ENCODE results near the gene YEATS4. TPM values are rescaled to one million over a fixed set of nuclear protein-coding genes. Genes with fewer than 3 reads are reported as not detected.

Gene YEATS4
- total RNA-seq, 4 donors from 2014 or later: 8.0 to 58.2 (median 14.1) TPM

- H3K4me3 ChIP-seq: no peak overlapping the region
- H3K9me3 ChIP-seq: no peaks in the 10 kb centered on the region
- no peaks in the 10 kb centered on the region for H3K36me3 ChIP-seq
- H3K27ac ChIP-seq: no peak overlapping the region
- no peak for DNase-seq
- H3K27me3 ChIP-seq: no peaks in the 10 kb centered on the region
- H3K4me1 ChIP-seq: no peaks in the 10 kb centered on the region
- TF ChIP-seq CTCF (IDR thresholded peaks at IDR 0.05): no peak
- no peak for TF ChIP-seq POLR2A (IDR thresholded peaks at IDR 0.05)
- intact Hi-C loops (cut with DNase I; ENCODE audit: low total_unique reads): no loop called here
These were observed 32.8 kb downstream of the YEATS4 start for GRCh38 chr12:69392179-69392928.

DNA sequence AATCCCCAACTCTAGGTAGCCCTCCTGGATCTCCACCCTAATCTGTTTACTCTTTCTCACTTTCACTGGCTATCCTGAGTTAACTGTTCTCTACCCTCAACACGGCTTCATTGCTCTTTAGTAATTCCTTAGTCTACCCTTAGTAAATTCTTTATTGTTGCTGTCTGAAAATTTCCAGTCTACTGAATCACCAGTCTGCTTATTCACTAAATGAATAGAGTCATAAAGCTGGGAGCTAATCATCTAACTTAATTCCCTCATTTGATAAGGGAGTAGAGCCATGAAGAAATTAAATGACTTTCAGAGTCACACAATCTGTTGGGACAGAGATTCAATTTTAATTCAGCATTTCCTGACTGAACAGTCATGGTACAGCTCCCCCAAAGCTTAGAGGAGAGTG, 36.5 kb downstream of the YEATS4 start:
- Histone ChIP-seq H3K27ac (no peak overlapping the region), H3K36me3 (no peaks in the 10 kb centered on the region), H3K27me3 (no peaks in the 10 kb centered on the region), H3K4me3 (no peak overlapping the region), H3K9me3 (no peaks in the 10 kb centered on the region), H3K4me1 (no peaks in the 10 kb centered on the region)
- no peak for DNase-seq
- intact Hi-C loops (cut with DNase I; ENCODE audit: low total_unique reads): no loop called here
- no peak for TF ChIP-seq POLR2A (IDR thresholded peaks at IDR 0.05)
- TF ChIP-seq CTCF (IDR thresholded peaks at IDR 0.05): no peak

DNA sequence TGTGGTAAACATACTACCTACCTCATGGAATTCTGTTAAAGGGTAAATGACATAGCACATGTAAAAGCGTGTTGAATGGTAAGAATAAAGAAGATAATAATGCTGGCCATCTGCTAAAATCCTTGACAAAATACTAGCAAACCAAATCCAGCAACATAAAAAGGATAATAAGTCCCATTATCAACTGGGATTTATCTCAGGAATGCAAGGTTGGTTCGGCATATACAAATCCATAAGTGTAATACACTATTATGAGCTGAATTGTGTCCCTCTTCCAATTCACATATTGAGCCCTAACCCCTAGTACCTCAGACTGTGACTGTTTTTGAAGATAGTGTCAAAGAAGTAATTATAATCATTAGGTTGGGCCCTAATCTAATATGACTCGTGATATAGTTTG, 37.4 kb downstream of the YEATS4 start:
- Histone ChIP-seq H3K36me3 (no peaks in the 10 kb centered on the region), H3K27me3 (no peaks in the 10 kb centered on the region), H3K9me3 (no peaks in the 10 kb centered on the region), H3K27ac (no peak overlapping the region), H3K4me3 (no peak overlapping the region), H3K4me1 (no peaks in the 10 kb centered on the region)
- intact Hi-C loops (cut with DNase I; ENCODE audit: low total_unique reads): no loop called here
- DNase-seq: no peak
- TF ChIP-seq POLR2A (IDR thresholded peaks at IDR 0.05) (no peak), CTCF (IDR thresholded peaks at IDR 0.05) (no peak)

- no peaks in the 10 kb centered on the region for H3K36me3 ChIP-seq
- DNase-seq: no peak
- TF ChIP-seq CTCF (IDR thresholded peaks at IDR 0.05): no peak
- TF ChIP-seq POLR2A (IDR thresholded peaks at IDR 0.05): no peak
- H3K4me3 ChIP-seq: no peak overlapping the region
- H3K9me3 ChIP-seq: no peaks in the 10 kb centered on the region
- intact Hi-C loops (cut with DNase I; ENCODE audit: low total_unique reads): no loop called here
- H3K27ac ChIP-seq: no peak overlapping the region
- H3K4me1 ChIP-seq: no peaks in the 10 kb centered on the region
- no peaks in the 10 kb centered on the region for H3K27me3 ChIP-seq
These were observed 38.4 kb downstream of the YEATS4 start for GRCh38 chr12:69397978-69398377.

DNA sequence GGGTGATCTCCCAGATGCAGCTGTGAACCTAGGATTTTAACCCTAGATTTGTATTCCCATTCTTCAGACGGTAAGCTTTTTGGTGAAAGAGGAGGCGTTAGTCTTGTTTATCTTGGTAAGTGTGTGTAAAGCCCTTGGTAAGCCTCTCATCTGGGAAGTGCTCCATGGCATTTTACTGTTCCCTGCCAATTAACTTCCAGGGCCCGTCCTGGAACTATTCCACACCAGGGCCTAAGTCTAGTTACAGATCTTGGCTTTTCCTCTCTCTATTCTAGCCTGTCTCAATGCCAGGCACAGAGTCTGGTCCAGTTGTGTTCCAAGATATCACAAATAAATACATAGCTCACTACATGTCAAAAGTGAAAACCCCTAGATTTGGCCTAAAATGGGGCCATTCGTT, 42.4 kb downstream of the YEATS4 start:
- Histone ChIP-seq H3K4me1 (no peaks in the 10 kb centered on the region), H3K27me3 (no peaks in the 10 kb centered on the region), H3K9me3 (no peaks in the 10 kb centered on the region), H3K27ac (no peak overlapping the region), H3K36me3 (no peaks in the 10 kb centered on the region), H3K4me3 (no peak overlapping the region)
- TF ChIP-seq POLR2A (IDR thresholded peaks at IDR 0.05): no peak
- no peak for TF ChIP-seq CTCF (IDR thresholded peaks at IDR 0.05)
- intact Hi-C loops (cut with DNase I; ENCODE audit: low total_unique reads): no loop called here
- DNase-seq: no peak

Data from uterus (tissue), 4 donors.